SHP77 treated with DMSO at 0.1 percent for 48 hours (cell line): ENCODE measurements around the gene PLAAT4.
"Not testable (repeated sequence)": the region's sequence is repeated elsewhere in the genome, so short reads cannot be mapped to it uniquely, and the experiment has no call there.

ENCODE experiments used
- DNase-seq: peaks from one replicate; lab custom pipeline; 2025; lab: John Stamatoyannopoulos, UW

Gene PLAAT4

GRCh38 chr11:63573881-63574855, 37.6 kb downstream of the PLAAT4 start:
- DNase-seq = no peak

- DNase-seq = no peak
Measured at GRCh38 chr11:63574856-63575602, 38.4 kb downstream of the PLAAT4 start.

GRCh38 chr11:63578882-63579281, 42.3 kb downstream of the PLAAT4 start:
- DNase-seq = not testable (repeated sequence)

GRCh38 chr11:63581224-63581623, 44.6 kb downstream of the PLAAT4 start:
- not testable (repeated sequence) for DNase-seq

- DNase-seq = no peak
Measured at GRCh38 chr11:63583357-63583677, 46.7 kb downstream of the PLAAT4 start.

GRCh38 chr11:63586451-63587166, 50.0 kb downstream of the PLAAT4 start:
- DNase-seq = no peak

GRCh38 chr11:63589000-63589399, 52.4 kb downstream of the PLAAT4 start:
- no peak for DNase-seq

GRCh38 chr11:63590024-63590788, 53.6 kb downstream of the PLAAT4 start:
- no peak for DNase-seq

- no peak for DNase-seq
Measured at GRCh38 chr11:63592975-63593395, 56.4 kb downstream of the PLAAT4 start.

- no peak for DNase-seq
Measured at GRCh38 chr11:63595296-63595695, 58.7 kb downstream of the PLAAT4 start.
